ENCODE data around the gene EDRF1.
"Not testable (repeated sequence)": the region's sequence is repeated elsewhere in the genome, so short reads cannot be mapped to it uniquely, and the experiment has no call there.

The EDRF1 gene

GRCh38 chr10:125709553-125710474 lies 9.7 kb upstream of the EDRF1 start:
- DNase-seq: no peak

GRCh38 chr10:125711110-125711750 lies 8.3 kb upstream of the EDRF1 start:
- DNase-seq: no peak

- not testable (repeated sequence) for DNase-seq
Observed at GRCh38 chr10:125714728-125715127, 4.8 kb upstream of the EDRF1 start.

GRCh38 chr10:125720002-125720382 lies 483 bp downstream of the EDRF1 start:
- peak; percentile 9 for DNase-seq

GRCh38 chr10:125721035-125721434 lies 1.5 kb downstream of the EDRF1 start:
- no peak for DNase-seq

- no peak for DNase-seq
Observed at GRCh38 chr10:125722811-125723210, 3.3 kb downstream of the EDRF1 start.

- DNase-seq: no peak
Observed at GRCh38 chr10:125726914-125727313, 7.4 kb downstream of the EDRF1 start.

- DNase-seq: no peak
Observed at GRCh38 chr10:125727436-125727835, 7.9 kb downstream of the EDRF1 start.

- DNase-seq: no peak
Observed at GRCh38 chr10:125734148-125734547, 14.6 kb downstream of the EDRF1 start.

- no peak for DNase-seq
Observed at GRCh38 chr10:125734823-125735222, 15.3 kb downstream of the EDRF1 start.

- DNase-seq: no peak
Observed at GRCh38 chr10:125738206-125738605, 18.7 kb downstream of the EDRF1 start.

GRCh38 chr10:125739994-125740679 lies 20.6 kb downstream of the EDRF1 start:
- DNase-seq: no peak

- DNase-seq: no peak
Observed at GRCh38 chr10:125742465-125742864, 23.0 kb downstream of the EDRF1 start.

- DNase-seq: no peak
Observed at GRCh38 chr10:125744909-125745308, 25.4 kb downstream of the EDRF1 start.

- DNase-seq: no peak
Observed at GRCh38 chr10:125747417-125747816, 27.9 kb downstream of the EDRF1 start.

- DNase-seq: no peak
Observed at GRCh38 chr10:125756196-125756595, 36.7 kb downstream of the EDRF1 start.

- DNase-seq: no peak
Observed at GRCh38 chr10:125756853-125757487, 37.5 kb downstream of the EDRF1 start.

- DNase-seq: no peak
Observed at GRCh38 chr10:125757742-125758141, 38.2 kb downstream of the EDRF1 start.

GRCh38 chr10:125761961-125762360 lies 42.5 kb downstream of the EDRF1 start:
- DNase-seq: no peak

GRCh38 chr10:125762692-125763648 lies 43.5 kb downstream of the EDRF1 start:
- no peak for DNase-seq

- DNase-seq: no peak
Observed at GRCh38 chr10:125765835-125766234, 46.3 kb downstream of the EDRF1 start.

GRCh38 chr10:125766511-125766910 lies 47.0 kb downstream of the EDRF1 start:
- DNase-seq: no peak

Measured in RPMI8226 (cell line).